Dermis blood vessel endothelial cell (primary cell): Measurements from ENCODE around the gene UQCC5. TPM values are rescaled to one million over a fixed set of nuclear protein-coding genes. Genes with fewer than 3 reads are reported as not detected.

Source experiments
- DNase-seq: peaks from one replicate; pipeline ENCODE4 v3.0.0; 2010
- total RNA-seq: library from RNA; depleted of rRNA; stranded (reverse); fragments of >200 nt; gene quantifications from 2 replicates; pipeline ENCODE4 v1.2.3, GENCODE V29; 2014

UQCC5 gene
- total RNA-seq, 1 donor from 2014 or later = 1.7 TPM

DNA sequence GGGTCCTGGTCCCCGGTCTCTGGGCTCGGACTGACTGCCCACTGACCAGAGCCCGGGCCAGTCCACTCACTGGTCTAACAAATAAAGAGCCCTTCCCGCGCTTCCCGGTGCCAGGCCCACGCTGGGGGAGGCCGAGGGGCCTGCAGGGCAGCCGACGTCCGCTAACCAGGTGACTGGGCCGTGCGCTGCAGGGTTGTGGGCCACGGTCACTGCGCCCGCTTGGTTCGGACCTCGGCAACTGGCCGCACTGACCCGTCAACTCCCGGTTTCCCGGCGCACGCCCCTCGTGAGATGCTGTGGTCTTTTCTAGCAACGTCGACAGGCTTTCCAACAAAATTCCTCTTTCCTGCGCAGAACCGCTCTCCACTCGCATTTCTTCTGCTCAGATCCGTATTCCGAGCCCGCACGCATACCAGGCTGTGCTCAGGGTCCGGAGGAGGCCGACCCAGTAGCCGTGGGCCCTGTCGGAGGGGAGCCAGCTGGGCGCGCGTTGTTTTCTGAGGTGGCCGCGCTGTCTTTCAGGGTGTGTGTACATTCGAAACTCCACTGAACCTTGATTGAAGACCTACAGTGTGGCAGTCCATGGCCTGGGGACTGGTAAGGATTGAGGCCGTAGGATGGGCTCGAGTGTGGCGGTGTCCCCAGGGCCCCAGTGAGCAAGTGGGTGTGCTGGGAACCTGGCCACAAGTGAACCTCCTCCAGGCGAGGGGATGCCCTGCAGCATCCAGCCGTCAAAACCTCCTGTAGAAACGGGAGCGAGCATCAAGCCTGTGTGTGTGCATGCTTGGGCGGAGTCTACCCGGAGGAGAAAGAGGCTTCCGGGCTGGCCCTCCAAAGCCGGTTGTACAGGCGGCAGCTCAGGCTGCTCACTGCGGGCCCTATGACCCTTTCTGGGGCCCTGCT is 1.9 kb upstream of the UQCC5 start:
- DNase-seq = peak; percentile 39

DNA sequence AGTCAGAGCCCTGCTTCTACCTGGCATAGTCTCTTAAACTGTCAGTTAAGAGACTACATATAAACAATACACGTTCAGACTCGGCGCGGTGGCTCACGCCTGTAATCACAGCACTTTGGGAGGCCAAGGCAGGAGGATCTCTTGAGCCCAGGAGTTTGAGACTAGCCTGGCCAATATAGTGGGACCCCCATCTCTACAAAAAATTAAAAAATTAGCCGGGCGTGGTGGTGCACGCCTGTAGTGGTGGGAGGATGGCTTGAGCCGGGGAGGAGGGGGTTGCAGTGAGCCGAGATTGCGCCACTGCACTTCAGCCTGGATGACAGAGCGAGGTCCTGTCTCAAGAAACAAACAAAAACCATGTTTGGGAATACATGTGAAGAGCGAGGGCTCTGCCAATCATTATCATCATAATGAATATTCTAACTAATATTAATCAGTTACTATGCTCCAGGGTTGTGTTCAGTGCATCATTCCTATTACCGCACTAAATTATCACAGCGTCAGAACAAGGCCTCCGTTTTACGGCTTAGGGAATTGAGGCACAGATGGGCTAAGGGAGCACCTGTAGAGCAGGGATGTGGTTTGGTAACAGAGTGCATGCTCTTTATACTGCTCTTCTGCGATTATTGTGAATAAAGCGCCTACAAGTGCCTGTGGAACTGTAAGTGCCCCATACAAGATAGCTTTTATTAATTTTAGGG is 844 bp upstream of the UQCC5 start:
- DNase-seq = no peak

DNA sequence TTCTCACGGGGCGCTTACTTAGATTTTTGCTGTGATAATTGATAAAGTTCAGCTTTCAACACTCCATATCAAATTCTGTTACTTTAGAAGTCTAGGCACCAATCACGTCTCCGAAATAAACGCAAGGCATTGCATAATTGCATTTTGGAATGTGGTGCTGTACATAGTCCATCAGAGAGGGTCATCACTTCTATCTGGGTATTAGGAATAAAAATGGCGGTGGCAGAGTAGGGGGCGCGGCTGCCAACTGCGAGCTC is 365 bp upstream of the UQCC5 start:
- DNase-seq = no peak

DNA sequence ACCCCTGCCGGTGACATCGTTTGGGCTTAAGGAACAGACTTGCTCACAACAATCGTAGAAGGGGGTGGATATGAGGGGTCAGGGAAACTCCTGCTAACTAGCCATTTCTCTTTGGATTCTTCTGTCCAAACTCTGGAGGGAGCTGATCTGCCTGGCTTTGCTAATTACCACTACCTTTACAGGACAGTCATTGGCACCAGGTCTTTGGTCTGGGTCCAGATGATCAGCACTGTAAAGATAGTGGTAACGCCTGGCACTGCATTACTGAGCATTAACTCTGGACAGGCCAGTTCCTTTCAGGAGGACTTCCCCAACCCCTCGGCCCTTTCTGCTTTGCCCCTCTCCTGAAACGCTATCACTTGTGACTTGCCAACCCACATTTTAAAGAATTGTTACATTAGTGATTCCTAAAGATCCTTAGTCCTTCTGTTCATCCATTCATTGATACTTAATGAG is 788 bp downstream of the UQCC5 start:
- no peak for DNase-seq

DNA sequence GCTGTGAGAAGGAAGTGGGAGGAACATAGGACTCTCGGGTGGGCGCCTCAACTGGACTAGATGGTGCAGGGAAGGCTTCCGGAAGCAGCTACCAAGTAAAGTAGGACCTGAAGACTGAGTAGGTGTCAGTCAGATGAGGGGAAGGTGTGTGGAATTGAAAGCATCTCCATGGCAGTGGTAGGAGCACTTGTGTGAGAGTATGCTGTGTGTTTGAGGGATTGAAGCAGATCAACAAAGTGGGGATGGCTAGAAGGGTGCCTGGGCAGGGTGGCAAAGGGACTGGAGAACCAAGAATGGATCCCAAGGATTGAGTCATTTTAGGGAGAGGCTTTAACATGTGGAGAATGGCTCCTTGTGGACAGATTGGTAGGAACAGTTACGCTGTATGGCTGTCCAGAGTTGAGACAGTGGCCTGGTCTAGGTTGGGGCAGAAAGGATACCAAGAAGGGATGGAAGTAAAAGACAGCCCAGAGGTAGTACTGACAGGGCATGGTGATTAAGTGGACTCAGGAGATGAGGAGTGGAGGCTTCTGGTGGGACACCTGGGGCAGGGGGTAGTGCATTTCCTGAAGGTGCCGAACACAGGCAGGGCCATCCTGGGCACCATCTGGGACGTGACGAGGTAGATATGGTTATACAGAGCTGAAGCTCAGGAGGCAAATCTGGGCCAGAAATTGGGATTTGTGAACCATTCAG is 1.5 kb downstream of the UQCC5 start:
- DNase-seq = no peak

DNA sequence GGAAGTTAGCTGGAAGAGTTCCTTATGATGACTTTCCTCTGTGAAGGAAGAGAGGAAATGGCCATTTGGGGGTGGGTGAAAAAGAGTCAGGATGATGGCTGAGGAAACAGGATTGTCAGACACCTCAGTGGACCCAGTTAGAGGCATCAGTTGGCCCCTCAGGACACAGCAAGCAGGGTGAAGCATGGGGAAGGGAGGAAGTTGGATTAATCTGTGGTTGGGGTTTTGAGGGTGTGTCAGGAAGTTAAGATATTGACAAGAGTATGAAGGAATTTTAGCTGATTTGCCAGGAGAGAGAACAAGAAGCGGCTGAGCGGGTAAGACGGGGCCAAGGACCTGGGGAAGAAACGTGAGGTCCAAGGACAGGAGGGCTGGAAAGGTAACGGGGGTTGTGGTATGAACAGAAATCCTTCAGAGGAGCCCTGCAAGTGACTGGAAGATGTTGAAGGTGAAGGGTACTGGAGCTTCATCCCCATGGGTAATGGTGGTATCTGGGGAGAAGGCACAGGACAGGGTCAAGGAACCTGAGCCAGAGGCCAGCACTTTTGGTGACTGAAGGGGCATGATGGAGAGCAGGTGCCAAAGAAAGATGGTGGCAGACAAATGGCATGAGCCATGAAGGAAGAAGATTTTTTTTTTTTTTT is 2.7 kb downstream of the UQCC5 start:
- no peak for DNase-seq

DNA sequence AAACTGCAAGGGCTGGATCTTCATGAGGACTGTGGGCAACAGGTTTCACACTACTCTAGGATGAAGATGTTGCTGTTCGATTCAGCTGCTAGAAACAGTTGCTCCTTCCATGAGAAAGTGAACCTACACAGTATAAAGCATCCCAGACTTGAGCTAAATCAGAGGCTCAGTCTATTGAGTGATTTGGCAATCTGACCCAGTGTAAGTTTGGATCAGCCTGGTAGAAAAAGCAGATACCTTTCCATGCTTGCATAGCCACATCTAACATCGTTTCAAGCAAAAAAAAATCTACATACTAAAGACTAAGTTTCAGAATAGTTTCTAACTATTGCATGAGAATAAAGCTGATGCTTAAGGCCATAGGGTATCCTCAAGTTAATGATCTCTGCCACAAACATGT is 4.6 kb downstream of the UQCC5 start:
- no peak for DNase-seq

DNA sequence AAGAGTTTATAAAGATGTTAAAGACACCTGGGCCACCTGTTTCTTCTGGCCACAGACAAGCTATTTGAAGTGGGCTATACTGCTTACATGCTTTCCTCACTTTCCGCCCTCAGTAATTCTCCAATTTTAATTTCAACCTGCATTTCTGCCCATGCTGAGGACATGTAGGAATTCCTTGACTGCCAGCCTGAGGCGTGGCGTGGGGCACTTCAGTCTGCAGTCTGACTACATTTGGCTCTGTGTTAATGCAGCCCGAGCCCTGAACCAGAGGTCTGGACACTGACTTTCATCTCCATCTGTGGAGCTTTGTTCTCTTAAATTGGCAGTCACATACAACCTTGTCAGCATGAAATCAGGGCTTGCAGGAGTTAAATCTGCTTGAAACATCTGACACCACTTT is 8.5 kb downstream of the UQCC5 start:
- DNase-seq = no peak

DNA sequence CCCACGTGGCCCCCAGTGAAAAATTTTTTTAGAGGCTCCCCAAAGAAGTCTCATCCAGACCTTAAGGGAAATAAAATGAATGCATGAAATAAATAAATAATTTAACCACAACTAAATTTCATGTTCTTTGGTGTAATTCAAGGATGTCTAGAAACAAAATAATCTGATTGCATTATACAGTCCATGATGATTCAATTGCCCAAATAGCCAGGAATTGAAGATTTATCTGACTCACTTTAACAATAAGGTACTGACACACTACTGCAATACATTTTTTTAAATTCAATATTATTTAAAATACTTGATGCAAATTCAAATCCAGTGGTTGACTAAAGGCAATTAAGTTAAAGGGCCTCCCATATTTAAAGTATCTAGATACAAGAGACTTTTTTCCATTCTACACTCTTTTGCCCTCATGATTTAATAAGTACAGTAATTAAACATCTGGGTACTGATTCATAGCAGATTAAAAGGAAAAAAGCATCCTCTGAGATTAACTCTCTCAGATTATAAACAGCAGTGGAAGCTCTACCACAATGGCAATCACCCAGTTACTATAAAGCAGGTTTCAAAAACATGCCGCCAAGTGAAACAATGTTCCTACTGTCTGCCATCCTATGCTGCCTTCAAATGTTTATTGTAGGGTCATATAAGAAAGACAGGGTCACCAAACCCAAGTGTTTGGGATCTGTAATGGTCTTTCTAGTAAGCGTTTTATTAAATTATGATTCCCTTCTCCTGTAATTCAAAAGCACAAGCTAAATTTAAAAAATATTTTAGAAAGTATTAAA is 9.9 kb downstream of the UQCC5 start:
- DNase-seq = no peak

DNA sequence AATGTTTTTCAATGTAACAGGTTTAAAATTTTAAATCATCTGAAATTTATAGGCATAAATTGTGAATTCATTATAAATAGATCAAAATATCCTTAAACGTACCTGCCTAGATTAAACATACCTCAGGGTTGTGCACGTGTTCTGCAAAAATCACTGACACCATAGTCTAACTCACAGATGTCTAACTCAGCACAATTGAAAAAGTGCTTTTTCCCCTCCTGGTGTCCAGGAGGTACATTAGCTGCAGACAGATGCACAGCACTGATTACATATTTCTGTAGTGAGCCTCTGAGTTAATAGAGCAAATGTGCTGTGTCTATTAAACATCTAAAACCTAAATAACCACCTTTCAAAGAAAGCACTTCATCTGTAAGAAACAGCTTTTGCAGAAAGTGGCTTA is 10.7 kb downstream of the UQCC5 start:
- no peak for DNase-seq

DNA sequence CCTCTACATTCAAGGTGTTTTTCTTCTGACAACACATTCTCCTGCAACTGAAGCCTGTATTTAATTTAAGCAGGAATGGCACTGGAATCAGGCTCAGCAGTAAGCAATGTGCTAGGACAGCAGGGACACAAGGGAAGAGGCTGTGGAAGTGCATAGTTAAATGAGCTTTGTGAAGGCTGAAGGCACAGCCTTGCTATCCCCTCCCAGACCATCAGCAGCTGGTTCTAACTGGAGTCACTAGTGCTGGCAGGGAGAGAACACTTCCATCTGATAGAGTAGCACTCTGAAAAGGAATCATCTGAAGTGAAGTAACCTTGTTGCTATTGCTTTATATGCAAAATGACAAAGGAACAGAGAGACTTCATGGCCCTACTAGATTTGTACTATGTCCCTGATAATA is 14.7 kb downstream of the UQCC5 start:
- DNase-seq = no peak

DNA sequence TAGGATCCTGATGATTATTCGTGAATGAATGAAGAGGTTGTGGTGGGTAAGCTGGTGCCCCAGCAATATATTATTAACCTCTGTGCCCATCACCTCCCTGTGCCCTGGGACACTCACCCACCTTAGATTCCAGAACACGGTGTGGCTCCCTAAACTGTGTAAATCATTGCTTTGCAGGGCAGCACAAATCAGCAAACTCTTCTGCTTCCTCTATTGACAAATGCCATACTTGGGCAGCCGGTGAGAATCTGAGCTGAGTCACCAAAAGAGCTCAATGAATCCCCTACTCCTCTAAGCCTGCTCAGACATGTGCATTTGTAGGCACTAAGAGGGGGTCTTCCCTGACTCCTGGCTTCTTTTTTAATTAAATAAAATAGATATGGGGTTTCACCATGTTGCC is 15.7 kb downstream of the UQCC5 start:
- DNase-seq = no peak

DNA sequence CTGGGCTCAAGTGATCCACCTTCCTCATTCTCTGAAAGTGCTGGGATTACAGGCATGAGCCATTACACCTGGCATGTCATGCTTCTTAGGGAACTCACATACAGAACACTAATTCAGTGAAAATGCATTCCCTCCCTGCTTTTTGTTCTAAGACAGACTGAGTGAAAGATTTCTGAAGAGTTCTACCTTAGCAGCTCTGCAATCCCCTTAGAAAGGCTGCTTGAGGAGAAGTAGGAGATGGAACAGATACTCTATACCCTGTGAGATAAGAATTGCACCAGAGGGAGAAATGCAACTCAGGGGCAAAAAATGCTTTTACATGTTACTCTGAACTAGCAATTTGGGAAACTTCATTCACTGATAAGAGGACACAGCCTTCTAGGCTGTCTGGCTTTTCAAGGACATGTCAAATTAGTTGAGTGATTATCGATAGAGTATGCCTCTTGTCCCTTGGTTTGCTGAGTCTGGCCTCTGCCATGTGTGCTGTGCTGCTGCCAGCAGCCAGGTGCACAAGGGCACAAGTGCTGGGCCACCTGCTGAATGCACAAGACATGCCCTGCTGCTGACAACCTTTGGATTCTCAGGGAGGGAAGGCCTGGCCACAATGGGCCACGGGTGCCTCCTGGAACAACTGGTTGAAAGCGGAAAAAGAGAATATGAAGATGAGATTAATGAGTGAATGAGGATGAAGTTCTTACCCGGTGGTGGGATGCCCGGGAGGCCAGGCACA is 17.8 kb downstream of the UQCC5 start:
- DNase-seq = no peak

DNA sequence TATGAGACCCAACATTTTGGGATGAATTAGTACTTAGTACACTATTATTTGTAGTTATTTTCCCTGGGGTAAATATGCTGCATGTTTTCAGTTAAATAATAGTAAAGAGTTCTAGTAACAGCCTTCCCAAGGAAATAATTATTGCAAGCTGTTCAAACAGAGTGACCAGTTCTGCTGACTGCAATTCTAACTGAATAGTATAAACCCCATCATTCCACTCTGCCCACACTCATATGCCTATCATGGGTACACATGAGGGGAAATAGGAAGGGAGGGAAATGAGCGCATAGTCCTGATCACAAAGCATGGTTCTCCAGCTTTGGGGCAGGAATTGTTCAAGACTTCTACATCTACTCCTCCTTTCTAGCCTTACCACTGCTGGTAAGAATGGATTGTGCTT is 18.7 kb downstream of the UQCC5 start:
- DNase-seq = peak; percentile 7

DNA sequence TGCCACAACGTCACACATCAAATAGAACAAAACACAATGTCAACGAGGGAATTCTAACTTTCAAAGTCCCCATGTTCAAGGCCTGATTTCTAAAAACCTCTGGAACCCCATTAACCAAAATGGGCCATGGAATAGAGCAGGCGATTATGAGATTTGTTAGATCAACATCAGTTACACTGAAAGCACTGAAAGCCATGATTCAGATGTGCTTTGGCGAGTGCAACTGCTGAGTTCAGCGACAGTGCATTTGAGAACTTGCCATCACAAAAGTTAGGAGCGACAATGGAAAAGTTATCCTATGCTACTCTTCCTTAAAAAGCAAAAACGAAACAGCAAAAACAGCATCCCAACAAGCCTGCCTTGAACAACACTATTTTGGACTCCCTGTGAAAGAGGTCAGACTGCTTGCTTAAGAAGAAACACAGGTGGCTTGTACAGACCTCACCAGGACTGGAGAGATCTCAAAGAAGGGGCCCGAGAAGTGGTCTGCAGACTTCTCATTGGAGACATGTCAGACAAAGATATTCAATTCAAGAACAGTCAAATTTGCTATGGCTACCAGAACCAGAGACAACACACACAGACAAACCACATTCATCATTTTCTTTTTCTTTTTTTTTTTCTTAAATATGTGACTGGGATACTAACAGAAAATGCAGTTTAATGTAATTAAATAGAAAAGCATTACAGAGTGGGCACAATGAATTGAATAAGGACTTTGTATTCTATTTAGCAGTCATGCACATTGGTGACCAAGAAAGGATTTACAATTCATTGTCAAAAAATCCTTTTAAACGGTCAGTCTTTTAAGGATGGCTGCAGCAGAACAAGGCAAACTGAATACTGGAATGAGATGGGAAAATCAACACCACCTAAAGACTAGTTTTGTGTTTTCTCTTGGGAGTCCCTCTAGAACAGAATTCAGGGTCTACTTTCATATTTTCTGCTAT is 20.9 kb downstream of the UQCC5 start:
- no peak for DNase-seq

DNA sequence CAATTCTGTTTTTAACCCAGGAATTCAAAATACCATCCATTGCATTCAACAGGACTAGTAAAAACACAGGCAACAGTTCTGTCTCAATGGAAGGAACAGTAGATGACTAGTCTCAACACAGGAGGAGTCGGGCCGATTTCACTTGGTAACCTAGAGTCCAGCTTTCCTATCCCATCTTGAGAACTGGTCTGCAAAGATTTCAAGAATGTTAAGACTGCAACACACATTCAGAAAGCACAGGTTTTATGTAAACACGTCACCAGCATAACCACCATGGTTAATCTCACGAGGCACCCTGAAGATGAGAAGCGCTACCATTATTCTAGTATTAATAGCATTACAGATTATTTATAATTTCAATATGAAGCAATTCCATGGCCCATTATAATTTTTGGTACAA is 22.0 kb downstream of the UQCC5 start:
- DNase-seq = no peak

DNA sequence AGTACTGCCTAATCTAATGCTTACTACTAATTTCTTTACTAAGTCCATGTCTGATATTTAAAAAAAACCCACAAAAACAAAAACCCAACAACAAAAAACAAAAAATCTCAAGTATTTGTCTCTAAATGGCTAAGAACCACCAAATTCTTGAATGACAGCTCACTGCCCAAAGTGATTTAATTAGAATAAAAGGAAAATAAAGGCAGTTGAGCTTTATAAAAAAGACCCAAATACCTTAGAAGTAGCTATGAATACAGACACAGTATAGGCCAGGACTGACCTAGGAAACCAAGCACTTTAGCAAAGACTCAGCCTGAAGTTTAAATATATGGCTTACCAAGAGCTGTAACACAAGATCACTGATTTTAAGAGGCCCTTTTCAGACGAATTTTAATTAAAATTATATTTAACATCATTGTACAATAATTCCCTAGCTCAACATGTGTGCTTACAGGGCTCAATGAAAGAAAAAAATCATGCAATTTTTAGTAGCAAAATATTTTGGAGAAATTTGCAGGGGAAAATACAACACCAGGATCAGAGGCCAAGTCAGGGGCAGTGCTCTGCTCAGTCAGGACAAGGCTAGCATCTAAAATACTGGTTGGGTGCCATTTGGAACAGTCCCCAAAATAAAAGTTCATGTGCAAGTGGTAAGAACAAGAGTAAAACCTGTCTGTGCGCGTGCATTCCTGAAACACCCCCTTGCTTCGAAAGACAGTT is 24.8 kb downstream of the UQCC5 start:
- DNase-seq = no peak

DNA sequence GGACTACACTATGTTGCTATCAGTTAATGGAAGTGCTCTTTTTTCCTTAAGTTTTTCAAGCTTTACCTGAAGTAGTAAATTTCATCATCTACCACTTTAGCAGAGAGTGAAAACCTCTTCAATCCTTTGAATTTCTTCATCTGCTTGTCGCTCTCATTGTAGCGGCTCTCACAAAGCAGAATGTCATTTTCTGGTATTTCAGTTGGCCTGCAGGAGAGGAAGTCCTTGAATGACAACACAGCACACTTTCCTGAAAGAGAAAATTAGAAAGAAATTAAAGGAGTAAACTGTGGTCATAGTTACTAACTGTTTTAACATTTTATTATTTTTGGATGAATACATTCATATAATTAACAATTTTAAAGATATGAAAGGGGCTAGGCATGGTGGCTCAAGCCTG is 27.6 kb downstream of the UQCC5 start:
- no peak for DNase-seq

DNA sequence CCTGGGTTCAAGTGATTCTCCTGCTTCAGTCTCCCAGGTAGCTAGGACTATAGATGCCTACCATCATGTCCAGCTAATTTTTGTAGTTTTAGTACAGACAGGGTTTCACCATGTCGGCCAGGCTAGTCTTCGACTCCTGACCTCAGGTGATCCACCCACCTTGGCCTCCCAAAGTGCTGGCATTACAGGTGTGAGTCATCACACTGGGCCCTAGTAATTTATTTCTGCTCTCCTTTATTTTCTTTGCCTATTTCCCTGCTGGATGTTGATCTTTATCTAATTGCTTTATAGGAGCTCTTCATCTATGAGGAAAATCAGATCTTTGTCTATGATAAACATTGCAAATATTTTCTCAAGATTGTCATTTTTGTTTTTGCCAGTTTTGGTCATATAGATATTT is 31.7 kb downstream of the UQCC5 start:
- no peak for DNase-seq

DNA sequence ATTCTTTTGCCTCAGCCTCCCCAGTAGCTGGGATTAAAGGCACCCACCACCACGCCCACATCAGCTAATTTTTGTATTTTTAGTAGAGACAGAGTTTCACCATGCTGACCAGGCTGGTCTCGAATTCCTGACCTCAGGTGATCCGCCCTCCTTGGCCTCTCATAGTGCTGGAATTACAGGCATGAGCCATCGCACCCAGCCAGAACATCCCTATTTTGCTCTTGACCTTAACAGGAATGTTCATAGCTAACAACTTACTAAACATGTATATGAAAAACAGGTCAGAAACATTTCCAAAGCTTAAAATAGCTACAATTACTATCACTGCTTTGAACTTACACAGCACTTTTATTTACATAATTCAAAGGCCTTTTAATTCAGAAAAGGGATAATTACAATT is 33.7 kb downstream of the UQCC5 start:
- no peak for DNase-seq
